Upper lobe of right lung (tissue), 1 donor: Measurements from ENCODE around the gene POU3F1. TPM values are rescaled to one million over a fixed set of nuclear protein-coding genes. Genes with fewer than 3 reads are reported as not detected.
A peak's percentile ranks its signal among the peaks of the same experiment; 100 is the strongest.

Experiments
- ATAC-seq: fragments of 200-7000 bp; cut with Tn5 transposase; one replicate; pipeline ENCODE4 v1.9.1; 2020; ENCODE audit warnings: mild to moderate bottlenecking, moderate library complexity
- DNase-seq: peaks from one replicate; pipeline ENCODE4 v3.0.0-alpha.2; 2020
- H3K27ac ChIP-seq: fragments of 200-600 bp; one replicate; pipeline ENCODE4 v1.8.0; 2022
- H3K27me3 ChIP-seq: fragments of 200-600 bp; one replicate; pipeline ENCODE4 v1.8.0; 2022; ENCODE audit warnings: mild to moderate bottlenecking
- H3K36me3 ChIP-seq: fragments of 200-600 bp; one replicate; pipeline ENCODE4 v1.8.0; 2022
- H3K4me1 ChIP-seq: fragments of 200-600 bp; one replicate; pipeline ENCODE4 v1.8.0; 2022
- H3K4me3 ChIP-seq: fragments of 200-600 bp; one replicate; pipeline ENCODE4 v1.8.0; 2022; ENCODE audit warnings: mild to moderate bottlenecking
- H3K9me3 ChIP-seq: fragments of 200-600 bp; one replicate; pipeline ENCODE4 v1.8.0; 2022
- intact Hi-C: fragments of 100-400 bp; cut with DNase I; formaldehyde crosslinking; loops from one replicate; pipeline ENCODE4 v1.11.0; 2022
- microRNA-seq: library from miRNA; unstranded; fragments of <30 nt; microRNA quantifications from one replicate; pipeline ENCODE4 v1.2.0, GENCODE V29; 2020; ENCODE audit warnings: borderline microRNAs expressed
- total RNA-seq: library from RNA; stranded (reverse); fragmentation: NEBNext Ultra II Directional; extraction: Animal tissue kit (Norgen Biotek cat#: 25700); gene quantifications from one replicate; pipeline ENCODE4 v1.2.1, GENCODE V29; 2021
- TF ChIP-seq, protein P1 (sequence below): fragments of 200-600 bp; IDR thresholded peaks from one replicate; pipeline ENCODE4 v1.8.0; 2022; ENCODE audit warnings: antibody characterized with exemption
- donor health status: DM: no; HTN: yes; CAD: no; lungs with severe emphysema.

POU3F1 gene
- total RNA-seq, 1 donor from 2014 or later = not detected

DNA sequence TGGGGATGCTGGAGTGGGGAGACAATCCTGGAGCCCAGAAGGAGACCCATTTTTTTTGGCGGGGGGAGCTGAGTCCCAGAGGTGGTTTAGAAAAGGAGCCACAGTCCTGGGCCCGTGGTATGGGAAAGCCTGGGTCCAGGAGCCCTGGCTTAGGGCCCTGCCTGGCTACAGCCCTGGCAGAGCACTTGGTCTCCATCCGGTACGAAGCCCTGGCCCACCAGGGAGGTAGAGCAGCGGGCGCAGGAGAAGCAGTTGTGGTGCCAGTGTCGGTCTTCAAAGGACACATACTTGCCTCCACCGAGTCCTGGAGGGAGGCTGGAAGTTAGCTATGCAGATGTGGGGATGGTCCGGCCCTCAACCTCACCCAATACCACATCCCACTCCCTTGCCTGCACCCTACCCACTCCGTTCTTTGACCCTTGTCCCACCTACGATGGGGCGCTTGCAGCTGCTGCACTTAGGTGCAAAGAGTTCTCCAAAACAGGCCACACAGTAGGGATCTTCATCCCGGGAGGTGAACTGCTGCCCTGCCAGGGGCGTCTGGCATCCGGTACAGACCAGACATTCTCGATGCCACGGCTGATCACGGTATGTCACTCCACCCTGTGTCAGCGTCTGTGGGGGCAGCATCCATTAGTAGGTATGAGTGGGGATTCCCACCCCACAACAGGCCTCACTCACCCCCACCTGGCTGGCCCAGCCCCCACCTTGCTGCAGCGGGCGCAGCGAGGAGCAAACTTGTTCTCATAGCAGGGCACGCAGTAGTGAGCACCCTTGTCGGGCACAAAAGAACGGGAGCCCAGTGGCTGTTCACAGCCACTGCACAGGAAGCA is 49.1 kb downstream of the POU3F1 start:
- DNase-seq = no peak
- intact Hi-C loops = no loop called here
- Histone ChIP-seq H3K4me3 (no peak overlapping the region), H3K9me3 (no peaks in the 10 kb centered on the region), H3K27me3 (no peaks in the 10 kb centered on the region), H3K36me3 (peaks cover 15% of the 10 kb centered on the region), H3K4me1 (peaks cover 55% of the 10 kb centered on the region), H3K27ac (peak overlapping the region; percentile 64)
- no peak for ATAC-seq
- TF ChIP-seq, protein P1, sequence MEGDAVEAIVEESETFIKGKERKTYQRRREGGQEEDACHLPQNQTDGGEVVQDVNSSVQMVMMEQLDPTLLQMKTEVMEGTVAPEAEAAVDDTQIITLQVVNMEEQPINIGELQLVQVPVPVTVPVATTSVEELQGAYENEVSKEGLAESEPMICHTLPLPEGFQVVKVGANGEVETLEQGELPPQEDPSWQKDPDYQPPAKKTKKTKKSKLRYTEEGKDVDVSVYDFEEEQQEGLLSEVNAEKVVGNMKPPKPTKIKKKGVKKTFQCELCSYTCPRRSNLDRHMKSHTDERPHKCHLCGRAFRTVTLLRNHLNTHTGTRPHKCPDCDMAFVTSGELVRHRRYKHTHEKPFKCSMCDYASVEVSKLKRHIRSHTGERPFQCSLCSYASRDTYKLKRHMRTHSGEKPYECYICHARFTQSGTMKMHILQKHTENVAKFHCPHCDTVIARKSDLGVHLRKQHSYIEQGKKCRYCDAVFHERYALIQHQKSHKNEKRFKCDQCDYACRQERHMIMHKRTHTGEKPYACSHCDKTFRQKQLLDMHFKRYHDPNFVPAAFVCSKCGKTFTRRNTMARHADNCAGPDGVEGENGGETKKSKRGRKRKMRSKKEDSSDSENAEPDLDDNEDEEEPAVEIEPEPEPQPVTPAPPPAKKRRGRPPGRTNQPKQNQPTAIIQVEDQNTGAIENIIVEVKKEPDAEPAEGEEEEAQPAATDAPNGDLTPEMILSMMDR = no peak

GRCh38 chr1:37995751-37996345 is 50.7 kb downstream of the POU3F1 start:
- Histone ChIP-seq H3K27me3 (no peaks in the 10 kb centered on the region), H3K4me1 (peaks cover 41% of the 10 kb centered on the region), H3K9me3 (no peaks in the 10 kb centered on the region), H3K27ac (peak overlapping the region; percentile 84), H3K36me3 (peaks cover 15% of the 10 kb centered on the region), H3K4me3 (peak overlapping the region; percentile 58)
- intact Hi-C loops = no loop called here
- DNase-seq = peak; percentile 85
- ATAC-seq = peak; percentile 79
- TF ChIP-seq, protein P1 = no peak

GRCh38 chr1:37994886-37995566 is 51.6 kb downstream of the POU3F1 start:
- Histone ChIP-seq H3K4me1 (peaks cover 32% of the 10 kb centered on the region), H3K27me3 (no peaks in the 10 kb centered on the region), H3K4me3 (peak overlapping the region; percentile 58), H3K9me3 (no peaks in the 10 kb centered on the region), H3K27ac (peak overlapping the region; percentile 84), H3K36me3 (peaks cover 15% of the 10 kb centered on the region)
- TF ChIP-seq, protein P1 = no peak
- ATAC-seq (peak; percentile 4), DNase-seq (no peak)
- intact Hi-C loops = no loop called here

Small RNA genes within 50 kb of the gene (microRNA-seq; reads per million reads assigned to microRNA genes)
- not detected for gene MIR3659

Other genes starting within 250 kb of the POU3F1 start
- 29.7 TPM for gene C1orf122, start 239.0 kb downstream of the POU3F1 start, total RNA-seq
- 14.8 TPM for gene YRDC, start 238.6 kb downstream of the POU3F1 start, total RNA-seq
- gene MTF1, start 187.2 kb downstream of the POU3F1 start, total RNA-seq = 26.3 TPM
- 44.8 TPM for gene INPP5B, start 99.7 kb downstream of the POU3F1 start, total RNA-seq
- 48.7 TPM for gene SF3A3, start 56.8 kb downstream of the POU3F1 start, total RNA-seq
- 22.4 TPM for gene FHL3, start 41.3 kb downstream of the POU3F1 start, total RNA-seq
- gene UTP11, start 34.1 kb downstream of the POU3F1 start, total RNA-seq = 29.1 TPM